Stimulated activated naive CD8-positive, alpha-beta T cell treated with anti-CD3 and anti-CD28 coated beads, Interleukin-15, amount 100 ng/mL, for 72 hours (primary cell): ENCODE measurements around the gene TRAF3IP3.
A peak's percentile ranks its signal among the peaks of the same experiment; 100 is the strongest.

ENCODE experiments used
- ATAC-seq: fragments of 150-1000 bp; cut with Tn5 transposase; 2 replicates; pipeline ENCODE4 v1.10.0; 2021; ENCODE audit warnings: mild to moderate bottlenecking, moderate library complexity
- DNase-seq, 2 donors: peaks; one replicate each; pipeline ENCODE4 v3.0.0; 2021 to 2022
- H3K27ac Mint-ChIP-seq, 2 donors: one replicate each; pipeline ENCODE4 v1.8.0; 2022; ENCODE audit warnings: mild to moderate bottlenecking in 2 of 2, mixed read lengths in 2 of 2, moderate library complexity in 2 of 2
- H3K27me3 Mint-ChIP-seq: one replicate; pipeline ENCODE4 v1.8.0; 2022; ENCODE audit warnings: mixed read lengths
- H3K4me1 Mint-ChIP-seq: one replicate; pipeline ENCODE4 v1.8.0; 2022; ENCODE audit warnings: mild to moderate bottlenecking, mixed read lengths
- H3K4me3 Mint-ChIP-seq, 2 donors: one replicate each; pipeline ENCODE4 v1.8.0; 2022; ENCODE audit warnings: mild to moderate bottlenecking in 2 of 2, mixed read lengths in 2 of 2, moderate library complexity in 1 of 2
- H3K9me3 Mint-ChIP-seq, 2 donors: one replicate each; pipeline ENCODE4 v1.8.0; 2022; ENCODE audit warnings: mixed read lengths in 2 of 2

TRAF3IP3 gene

GRCh38 chr1:209815490-209815889 is 59.6 kb downstream of the TRAF3IP3 start:
- Mint-ChIP-seq H3K4me3 (peak overlapping the region; percentile 23 to 66), H3K27me3 (peaks cover 17% of the 10 kb centered on the region), H3K27ac (peak overlapping the region; percentile 93 to 96), H3K4me1 (peaks cover 14% of the 10 kb centered on the region), H3K9me3 (no peaks in the 10 kb centered on the region)
- DNase-seq (no peak), ATAC-seq (no peak)

DNA sequence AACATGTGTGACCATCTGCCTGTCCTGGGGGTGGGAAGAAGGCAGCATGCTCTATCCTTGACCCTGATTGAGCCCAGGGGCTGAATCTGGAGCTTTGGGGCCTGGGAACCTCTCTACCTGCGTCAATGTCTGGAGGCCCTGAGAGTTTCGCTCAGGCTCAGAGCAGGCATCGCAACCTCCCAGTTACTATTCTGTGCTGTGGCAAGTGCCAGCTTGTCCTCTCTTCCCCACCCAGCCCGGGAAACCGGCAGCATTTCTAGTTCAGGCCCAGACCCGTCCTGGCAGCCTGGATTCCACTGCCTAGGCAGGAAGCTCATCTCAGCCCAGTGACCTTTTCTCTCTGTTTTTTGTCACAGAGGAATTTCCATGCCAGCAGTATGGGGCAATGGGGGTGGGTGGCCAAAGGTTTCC is 60.1 kb downstream of the TRAF3IP3 start:
- Mint-ChIP-seq H3K4me3 (peak overlapping the region; percentile 23 to 66), H3K27me3 (peaks cover 21% of the 10 kb centered on the region), H3K4me1 (peaks cover 14% of the 10 kb centered on the region), H3K27ac (peak overlapping the region; percentile 93 to 96), H3K9me3 (no peaks in the 10 kb centered on the region)
- no peak for DNase-seq
- ATAC-seq = no peak

- no peak overlapping the region for H3K4me3 Mint-ChIP-seq
- no peak overlapping the region for H3K27ac Mint-ChIP-seq
- DNase-seq (no peak), ATAC-seq (no peak)
- no peaks in the 10 kb centered on the region for H3K9me3 Mint-ChIP-seq
- peaks cover 14% of the 10 kb centered on the region for H3K4me1 Mint-ChIP-seq
- H3K27me3 Mint-ChIP-seq = peaks cover 29% of the 10 kb centered on the region
Observed at GRCh38 chr1:209816923-209817322, 61.1 kb downstream of the TRAF3IP3 start.

DNA sequence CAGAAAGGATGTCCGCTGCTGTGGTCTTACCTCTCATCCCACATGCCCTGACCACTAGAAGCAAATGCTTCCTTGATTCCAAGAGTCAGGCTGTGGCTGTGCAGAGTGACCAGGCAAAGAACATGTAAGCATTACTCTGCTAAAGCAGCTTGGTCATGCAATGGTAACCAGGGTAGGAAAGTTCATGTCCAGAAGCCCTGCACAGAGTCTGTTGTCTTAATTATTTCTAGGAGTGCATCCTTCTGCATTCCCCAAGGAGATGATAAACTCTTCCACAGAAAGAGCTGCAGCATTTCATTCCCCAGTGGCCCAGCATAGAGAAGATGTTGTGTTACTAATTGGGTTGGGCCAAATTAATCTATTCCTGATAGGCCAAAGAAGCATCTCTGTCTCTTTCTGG is 61.8 kb downstream of the TRAF3IP3 start:
- H3K27ac Mint-ChIP-seq = no peak overlapping the region
- H3K27me3 Mint-ChIP-seq = peaks cover 34% of the 10 kb centered on the region
- DNase-seq (no peak), ATAC-seq (no peak)
- peaks cover 18% of the 10 kb centered on the region for H3K4me1 Mint-ChIP-seq
- H3K4me3 Mint-ChIP-seq = no peak overlapping the region
- no peaks in the 10 kb centered on the region for H3K9me3 Mint-ChIP-seq

- Mint-ChIP-seq H3K9me3 (no peaks in the 10 kb centered on the region), H3K4me3 (no peak overlapping the region), H3K4me1 (peaks cover 29% of the 10 kb centered on the region), H3K27me3 (peaks cover 40% of the 10 kb centered on the region), H3K27ac (no peak overlapping the region)
- ATAC-seq (no peak), DNase-seq (no peak)
Observed at GRCh38 chr1:209819058-209819457, 63.2 kb downstream of the TRAF3IP3 start.

GRCh38 chr1:209820986-209821385 is 65.1 kb downstream of the TRAF3IP3 start:
- Mint-ChIP-seq H3K9me3 (no peaks in the 10 kb centered on the region), H3K27ac (no peak overlapping the region), H3K4me3 (no peak overlapping the region), H3K4me1 (peaks cover 22% of the 10 kb centered on the region), H3K27me3 (peaks cover 40% of the 10 kb centered on the region)
- no peak for DNase-seq
- no peak for ATAC-seq

GRCh38 chr1:209822706-209823105 is 66.9 kb downstream of the TRAF3IP3 start:
- no peak for ATAC-seq
- DNase-seq = no peak
- peaks cover 28% of the 10 kb centered on the region for H3K4me1 Mint-ChIP-seq
- peaks cover 37% of the 10 kb centered on the region for H3K27me3 Mint-ChIP-seq
- no peak overlapping the region for H3K27ac Mint-ChIP-seq
- H3K9me3 Mint-ChIP-seq = no peaks in the 10 kb centered on the region
- peak overlapping the region; percentile 0 to 40 for H3K4me3 Mint-ChIP-seq

DNA sequence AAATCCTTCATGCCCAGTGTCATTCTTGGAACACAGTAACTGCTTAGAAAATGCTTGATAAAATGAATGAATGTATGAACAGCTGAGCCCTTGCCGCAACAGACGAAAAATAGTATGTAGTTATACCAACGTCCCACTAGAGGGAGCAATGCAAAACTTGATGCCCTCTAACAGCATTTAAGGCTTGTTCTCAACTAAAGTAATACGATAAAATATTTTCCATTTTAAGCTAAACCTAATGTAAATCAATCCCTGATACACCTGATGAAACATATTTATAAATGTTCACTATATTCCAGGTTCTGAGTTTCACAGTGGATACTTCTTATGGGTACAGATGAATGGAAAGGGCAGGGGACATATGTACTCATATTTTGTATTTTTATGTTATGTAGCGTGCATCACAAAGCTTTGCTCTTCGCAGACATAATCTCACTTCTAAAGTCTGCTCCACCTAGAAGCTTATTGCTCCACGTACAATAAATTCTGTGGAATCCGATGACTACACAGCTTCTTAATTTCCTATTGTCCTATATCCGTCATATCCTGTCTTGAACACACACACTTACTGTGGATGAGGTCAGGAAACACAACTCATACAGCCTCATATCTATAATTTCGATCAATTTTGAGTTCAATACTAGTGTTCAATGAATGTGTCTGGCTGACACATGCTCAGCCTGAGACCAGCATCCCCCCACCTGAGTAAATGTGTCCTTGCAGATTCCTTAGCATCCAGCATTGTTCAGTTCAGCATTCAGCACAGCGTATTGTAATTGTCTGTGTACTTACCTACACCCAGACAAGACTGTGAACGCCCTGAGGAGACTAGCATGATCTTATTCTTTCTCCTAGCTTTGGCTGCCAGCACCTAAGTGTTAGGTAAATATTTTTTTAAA is 67.5 kb downstream of the TRAF3IP3 start:
- H3K4me1 Mint-ChIP-seq = peaks cover 32% of the 10 kb centered on the region
- DNase-seq (peak; percentile 19 to 25), ATAC-seq (peak; percentile 56)
- peak overlapping the region; percentile 0 to 40 for H3K4me3 Mint-ChIP-seq
- H3K9me3 Mint-ChIP-seq = no peaks in the 10 kb centered on the region
- H3K27me3 Mint-ChIP-seq = peaks cover 32% of the 10 kb centered on the region
- H3K27ac Mint-ChIP-seq = no peak overlapping the region

DNA sequence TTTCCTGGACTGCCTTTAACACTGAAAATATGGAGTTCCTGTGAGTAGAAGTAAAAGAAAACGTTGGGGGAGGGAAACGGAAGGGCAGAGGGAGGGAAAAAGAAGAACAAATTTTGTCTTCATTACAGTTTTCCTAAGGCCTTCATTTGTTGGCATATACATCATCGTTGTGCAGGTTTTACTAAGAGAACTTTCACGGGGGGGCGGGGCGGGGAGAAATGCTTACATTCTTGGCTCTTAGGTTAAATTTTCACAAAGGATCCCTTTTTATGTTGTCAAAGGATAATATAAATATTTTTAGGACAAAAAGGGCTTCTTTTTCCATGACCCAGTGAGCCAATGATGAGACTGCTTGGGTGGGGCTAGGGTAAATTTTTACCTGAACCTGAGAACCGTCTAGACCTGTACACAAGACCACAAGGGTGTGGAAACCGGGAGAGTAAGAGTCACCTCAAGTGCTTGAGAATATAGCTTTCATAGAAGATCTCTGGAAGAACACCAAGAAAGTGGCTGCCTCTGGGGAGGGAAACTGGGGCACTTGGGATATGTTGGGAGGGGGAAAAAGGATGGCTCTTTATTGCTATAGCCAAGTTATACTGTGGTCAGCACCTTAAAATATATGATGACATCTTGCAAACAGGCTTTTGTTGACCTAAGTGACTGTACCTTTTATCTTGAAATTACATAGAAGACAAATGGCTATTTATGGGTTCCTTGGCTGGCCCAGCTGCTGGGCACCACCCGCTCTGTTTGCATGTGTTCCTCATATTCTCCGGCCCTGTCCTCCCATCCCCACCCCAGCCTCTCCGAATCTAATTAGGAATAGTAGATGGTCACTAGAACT is 70.0 kb downstream of the TRAF3IP3 start:
- no peak for DNase-seq
- peaks cover 56% of the 10 kb centered on the region for H3K4me1 Mint-ChIP-seq
- H3K9me3 Mint-ChIP-seq = no peaks in the 10 kb centered on the region
- H3K27ac Mint-ChIP-seq = no peak overlapping the region
- peaks cover 20% of the 10 kb centered on the region for H3K27me3 Mint-ChIP-seq
- no peak overlapping the region for H3K4me3 Mint-ChIP-seq
- ATAC-seq = no peak

- peak; percentile 89 to 94 for DNase-seq
- Mint-ChIP-seq H3K4me3 (peak within 1 kb of the TSS; percentile 84 to 88), H3K4me1 (peaks cover 56% of the 10 kb centered on the region), H3K27ac (peak within 1 kb of the TSS; percentile 94 to 97), H3K27me3 (peaks cover 6% of the 10 kb centered on the region), H3K9me3 (no peaks in the 10 kb centered on the region)
- ATAC-seq = peak; percentile 92
Observed at GRCh38 chr1:209827384-209828262, 71.8 kb downstream of the TRAF3IP3 start, which contains the start of gene UTP25. UTP25 (plus strand) TSS chr1:209827972; CDS start chr1:209828064, 92 bp downstream.

- ATAC-seq = no peak
- Mint-ChIP-seq H3K4me1 (peaks cover 62% of the 10 kb centered on the region), H3K9me3 (no peaks in the 10 kb centered on the region), H3K4me3 (peak overlapping the region; percentile 77 to 87), H3K27ac (peak overlapping the region; percentile 53 to 78), H3K27me3 (no peaks in the 10 kb centered on the region)
- DNase-seq = no peak
Observed at GRCh38 chr1:209829716-209830115, 73.9 kb downstream of the TRAF3IP3 start.

DNA sequence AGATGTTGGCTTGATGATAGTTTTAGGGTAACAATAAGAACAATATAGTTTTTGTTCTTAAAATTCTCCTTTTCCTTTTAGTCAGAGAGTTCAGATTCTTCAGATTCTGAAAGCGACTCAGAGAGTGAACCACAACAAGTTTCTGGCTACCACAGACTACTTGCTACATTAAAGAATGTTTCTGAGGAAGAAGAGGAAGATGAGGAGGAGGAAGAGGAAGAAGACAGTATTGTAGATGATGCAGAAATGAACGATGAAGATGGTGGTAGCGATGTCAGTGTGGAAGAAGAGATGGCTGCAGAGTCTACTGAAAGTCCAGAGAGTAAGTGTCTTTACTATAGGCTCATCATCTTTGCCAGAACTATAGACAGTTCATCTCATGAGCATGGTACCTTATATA is 74.9 kb downstream of the TRAF3IP3 start:
- H3K4me3 Mint-ChIP-seq = peak overlapping the region in 1 of 2 donors; percentile 7
- H3K27ac Mint-ChIP-seq = no peak overlapping the region
- H3K9me3 Mint-ChIP-seq = no peaks in the 10 kb centered on the region
- ATAC-seq (no peak), DNase-seq (no peak)
- H3K27me3 Mint-ChIP-seq = no peaks in the 10 kb centered on the region
- H3K4me1 Mint-ChIP-seq = peaks cover 72% of the 10 kb centered on the region

DNA sequence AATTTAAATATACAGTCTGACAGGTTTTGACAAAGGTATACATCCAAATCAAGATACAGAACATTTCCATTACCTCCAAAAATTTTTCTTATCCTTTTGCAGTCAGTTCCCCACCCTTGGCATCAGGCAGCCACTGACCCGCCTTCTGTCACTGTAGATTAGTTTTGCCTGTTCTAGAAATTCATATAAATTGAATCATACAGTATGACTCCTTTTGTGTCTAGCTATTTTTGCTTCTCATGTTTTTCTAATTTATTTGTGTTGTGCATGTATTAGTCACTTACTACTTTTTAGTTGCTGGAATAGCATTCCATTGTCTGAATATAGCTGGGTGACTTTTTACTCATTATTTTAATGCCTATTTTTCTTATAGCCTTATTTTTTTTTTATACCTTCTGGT is 75.8 kb downstream of the TRAF3IP3 start:
- no peak for DNase-seq
- Mint-ChIP-seq H3K9me3 (no peaks in the 10 kb centered on the region), H3K4me3 (no peak overlapping the region), H3K27ac (no peak overlapping the region), H3K27me3 (no peaks in the 10 kb centered on the region), H3K4me1 (peaks cover 78% of the 10 kb centered on the region)
- no peak for ATAC-seq
